ENCODE results near the gene SLC4A9. TPM values are rescaled to one million over a fixed set of nuclear protein-coding genes. Genes with fewer than 3 reads are reported as not detected.
A peak's percentile ranks its signal among the peaks of the same experiment; 100 is the strongest.
"Not testable (repeated sequence)": the region's sequence is repeated elsewhere in the genome, so short reads cannot be mapped to it uniquely, and the experiment has no call there.

SLC4A9 gene
- total RNA-seq, 1 donor from 2014 or later, result 0.86 TPM

- no peak for DNase-seq (ENCODE audit: low spot score)
Measured at GRCh38 chr5:140399979-140400729, 40.2 kb downstream of the SLC4A9 start.

GRCh38 chr5:140400730-140401361 is 40.9 kb downstream of the SLC4A9 start:
- peak; percentile 94 for DNase-seq (ENCODE audit: low spot score)

- DNase-seq (ENCODE audit: low spot score), result peak; percentile 100
Measured at GRCh38 chr5:140401362-140402257, 41.6 kb downstream of the SLC4A9 start, which contains the start of gene ANKHD1. TSS of gene ANKHD1 (plus strand) at chr5:140401833. CDS start at chr5:140401968, 135 bp downstream.

GRCh38 chr5:140402258-140403074 is 42.5 kb downstream of the SLC4A9 start:
- peak; percentile 27 for DNase-seq (ENCODE audit: low spot score)

- DNase-seq (ENCODE audit: low spot score), result no peak
Measured at GRCh38 chr5:140403613-140404012, 43.6 kb downstream of the SLC4A9 start.

GRCh38 chr5:140408750-140409241 is 48.8 kb downstream of the SLC4A9 start:
- no peak for DNase-seq (ENCODE audit: low spot score)

GRCh38 chr5:140413230-140413629 is 53.2 kb downstream of the SLC4A9 start:
- DNase-seq (ENCODE audit: low spot score), result no peak

- DNase-seq (ENCODE audit: low spot score), result no peak
Measured at GRCh38 chr5:140417235-140417634, 57.2 kb downstream of the SLC4A9 start.

GRCh38 chr5:140418862-140419520 is 59.0 kb downstream of the SLC4A9 start:
- no peak for DNase-seq (ENCODE audit: low spot score)

- DNase-seq (ENCODE audit: low spot score), result no peak
Measured at GRCh38 chr5:140420226-140420570, 60.2 kb downstream of the SLC4A9 start.

GRCh38 chr5:140420665-140421361 is 60.8 kb downstream of the SLC4A9 start:
- no peak for DNase-seq (ENCODE audit: low spot score)

- DNase-seq (ENCODE audit: low spot score), result not testable (repeated sequence)
Measured at GRCh38 chr5:140421375-140421774, 61.4 kb downstream of the SLC4A9 start.

- no peak for DNase-seq (ENCODE audit: low spot score)
Measured at GRCh38 chr5:140423609-140424008, 63.6 kb downstream of the SLC4A9 start.

- no peak for DNase-seq (ENCODE audit: low spot score)
Measured at GRCh38 chr5:140424135-140424534, 64.1 kb downstream of the SLC4A9 start.

Other genes starting within 250 kb of the SLC4A9 start
- 39.4 TPM for gene PURA, start 246.1 kb upstream of the SLC4A9 start, total RNA-seq
- 17.6 TPM for gene IGIP, start 234.3 kb upstream of the SLC4A9 start, total RNA-seq
- 382 TPM for gene CYSTM1, start 185.0 kb upstream of the SLC4A9 start, total RNA-seq
- gene PFDN1, start 57.1 kb upstream of the SLC4A9 start, total RNA-seq, result 41.8 TPM
- gene HBEGF, start 13.6 kb upstream of the SLC4A9 start, total RNA-seq, result 21.2 TPM
- gene ANKHD1, start 41.6 kb downstream of the SLC4A9 start, total RNA-seq, result 116 TPM
- 14.4 TPM for gene EIF4EBP3, start 187.5 kb downstream of the SLC4A9 start, total RNA-seq
- gene SRA1, start 197.3 kb downstream of the SLC4A9 start, total RNA-seq, result 27.2 TPM
- gene APBB3, start 204.4 kb downstream of the SLC4A9 start, total RNA-seq, result 46.4 TPM
- 73.8 TPM for gene SLC35A4, start 204.6 kb downstream of the SLC4A9 start, total RNA-seq

Data from mucosa of gallbladder (tissue), 1 donor.